GM19025 (cell line): ENCODE measurements around the gene MTMR4.
"Not testable (repeated sequence)": the region's sequence is repeated elsewhere in the genome, so short reads cannot be mapped to it uniquely, and the experiment has no call there.

Experiments used
- ATAC-seq: cut with Tn5 transposase; IDR thresholded peaks from one replicate; pipeline ENCODE4 v1.9.1; 2021; ENCODE audit warnings: mild to moderate bottlenecking, low read depth, moderate library complexity; ENCODE audit not compliant: unreplicated experiment

MTMR4 gene

DNA sequence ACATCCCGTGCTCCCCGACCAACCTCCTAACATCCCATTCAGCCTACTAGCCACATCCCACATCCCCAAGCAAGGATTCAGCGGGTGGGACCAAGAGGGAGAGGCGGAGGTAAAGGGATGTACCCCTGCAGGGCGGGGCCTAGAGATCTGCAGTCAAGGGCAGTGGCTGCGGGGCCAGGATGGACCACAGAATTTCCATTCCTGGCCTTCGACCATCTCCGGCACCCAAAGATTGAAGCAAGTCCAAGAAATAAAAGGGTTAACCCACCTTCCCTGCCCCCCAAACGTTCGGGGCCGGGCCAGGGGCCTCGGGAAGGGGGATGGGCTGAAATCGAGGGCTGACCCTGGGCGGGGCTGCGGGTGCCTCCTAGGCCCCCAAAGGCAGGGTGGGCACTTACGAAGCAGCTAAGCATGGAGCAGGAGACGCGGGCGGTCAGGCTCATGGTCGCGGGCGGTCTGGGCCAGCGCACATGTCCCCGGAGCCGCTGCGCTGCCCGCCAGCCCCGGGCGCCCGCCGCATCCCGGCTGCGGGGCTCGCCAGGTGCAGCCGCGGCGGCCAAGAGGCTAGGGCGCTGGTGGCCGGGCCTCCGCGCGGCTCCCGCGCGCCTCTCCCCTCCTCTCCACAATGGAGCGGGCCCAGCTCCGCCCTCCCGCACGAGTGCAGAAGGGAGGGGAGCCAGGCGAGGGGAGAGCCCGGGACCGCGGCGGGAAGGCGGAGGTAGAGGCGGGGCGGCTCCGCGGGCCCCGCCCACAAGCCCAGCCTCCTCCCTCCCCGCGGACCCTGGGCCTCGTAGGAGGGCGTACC lies at the start of gene MTMR4:
Gene MTMR4, minus strand, starts transcription at position 674 of the 805 bp plus-strand sequence. Its CDS starts 231 bp downstream, at position 443.
- ATAC-seq = peak; percentile 11

- no peak for ATAC-seq
Measured at GRCh38 chr17:58560511-58560910, 46.1 kb upstream of the MTMR4 start.

DNA sequence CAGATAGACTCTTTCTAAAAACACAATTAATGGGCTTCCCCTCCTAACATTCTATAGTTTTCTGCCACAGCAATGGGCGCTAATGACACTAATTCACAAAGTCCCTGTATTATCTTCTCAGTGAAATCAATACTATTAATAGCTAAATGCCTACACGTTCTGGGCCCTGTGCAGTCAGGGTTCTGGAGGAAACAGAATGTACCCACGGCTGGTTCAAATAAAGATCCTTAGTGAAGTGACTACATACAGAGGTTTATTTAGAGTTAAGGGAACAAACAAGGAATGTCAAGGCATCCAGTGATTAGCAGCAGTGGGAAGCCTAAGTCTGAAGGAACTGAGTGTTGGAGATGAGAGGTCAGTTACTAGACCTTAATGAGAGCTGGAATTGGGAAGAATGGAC lies 43.5 kb upstream of the MTMR4 start:
- no peak for ATAC-seq

DNA sequence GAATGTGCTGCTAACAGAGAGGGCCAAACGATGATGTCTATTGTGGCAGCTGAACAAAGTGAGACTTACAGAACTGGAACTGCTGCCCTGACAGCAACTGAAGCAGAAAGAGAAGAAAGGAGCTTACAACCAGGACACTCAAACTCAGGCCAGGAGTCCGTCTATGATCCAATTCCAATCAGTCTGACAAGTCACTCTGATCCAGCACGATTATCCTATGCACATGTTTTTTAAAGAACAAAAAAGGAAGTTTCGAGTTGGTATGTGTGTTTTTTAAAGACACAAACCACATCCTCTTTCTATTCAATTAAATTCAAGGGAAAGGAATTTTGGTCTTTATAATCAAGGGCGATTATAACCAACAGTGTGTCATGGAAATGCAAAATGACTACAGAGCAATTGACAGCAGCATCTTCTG lies 42.4 kb upstream of the MTMR4 start:
- no peak for ATAC-seq

DNA sequence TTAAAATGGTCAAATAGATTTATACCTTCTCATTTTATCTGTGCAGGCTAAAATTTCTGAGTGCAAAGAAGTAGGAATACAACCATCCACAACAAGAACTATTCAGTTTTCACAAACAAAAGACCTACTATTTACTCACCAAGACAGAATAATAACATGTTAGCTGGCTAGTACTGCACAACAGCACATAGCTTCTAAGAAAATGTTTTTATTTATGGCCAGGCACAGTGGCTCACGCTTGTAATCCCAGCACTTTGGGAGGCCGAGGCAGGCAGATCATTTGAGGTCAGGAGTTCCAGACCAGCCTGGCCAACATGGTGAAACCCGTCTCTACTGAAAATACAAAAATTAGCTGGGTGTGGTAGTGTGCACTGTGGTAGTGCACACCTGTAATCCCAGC lies 40.7 kb upstream of the MTMR4 start:
- ATAC-seq = not testable (repeated sequence)

- ATAC-seq = no peak
Measured at GRCh38 chr17:58541249-58541648, 26.8 kb upstream of the MTMR4 start.

GRCh38 chr17:58539698-58540097 lies 25.3 kb upstream of the MTMR4 start:
- no peak for ATAC-seq

DNA sequence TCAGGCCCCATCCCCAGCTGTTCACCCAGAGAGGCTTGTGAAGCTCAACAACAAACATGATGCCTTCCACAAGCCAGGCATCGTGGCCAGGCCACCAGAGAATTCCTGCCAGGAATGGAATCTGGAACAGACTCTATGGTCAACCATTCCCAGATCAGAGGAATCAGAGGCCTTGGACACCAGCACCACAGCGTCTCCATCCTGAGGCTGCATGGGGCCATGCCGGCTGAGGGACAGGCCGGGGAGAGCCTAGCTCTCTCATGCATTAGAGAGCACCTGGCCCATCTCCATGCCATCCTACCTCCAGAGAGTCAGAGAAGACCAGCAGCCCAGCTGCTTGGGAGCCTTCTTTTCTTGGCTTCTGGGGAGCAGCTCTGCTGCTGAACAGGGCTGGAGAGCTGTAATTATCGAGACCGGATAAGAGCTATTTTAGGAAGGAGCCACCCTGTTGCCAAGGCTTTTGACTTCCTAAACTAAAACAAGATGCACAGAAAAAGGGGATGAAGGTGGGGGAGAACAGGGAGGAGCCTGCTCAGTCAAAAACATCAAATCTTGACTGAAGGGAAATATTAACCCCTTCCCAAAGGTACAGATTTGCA lies 24.5 kb upstream of the MTMR4 start:
- no peak for ATAC-seq

- ATAC-seq = no peak
Measured at GRCh38 chr17:58537266-58537665, 22.8 kb upstream of the MTMR4 start.

GRCh38 chr17:58536542-58536941 lies 22.1 kb upstream of the MTMR4 start:
- no peak for ATAC-seq

- ATAC-seq = no peak
Measured at GRCh38 chr17:58535431-58535830, 21.0 kb upstream of the MTMR4 start.

- no peak for ATAC-seq
Measured at GRCh38 chr17:58534901-58535421, 20.5 kb upstream of the MTMR4 start.

- ATAC-seq = no peak
Measured at GRCh38 chr17:58534331-58534730, 19.9 kb upstream of the MTMR4 start.

DNA sequence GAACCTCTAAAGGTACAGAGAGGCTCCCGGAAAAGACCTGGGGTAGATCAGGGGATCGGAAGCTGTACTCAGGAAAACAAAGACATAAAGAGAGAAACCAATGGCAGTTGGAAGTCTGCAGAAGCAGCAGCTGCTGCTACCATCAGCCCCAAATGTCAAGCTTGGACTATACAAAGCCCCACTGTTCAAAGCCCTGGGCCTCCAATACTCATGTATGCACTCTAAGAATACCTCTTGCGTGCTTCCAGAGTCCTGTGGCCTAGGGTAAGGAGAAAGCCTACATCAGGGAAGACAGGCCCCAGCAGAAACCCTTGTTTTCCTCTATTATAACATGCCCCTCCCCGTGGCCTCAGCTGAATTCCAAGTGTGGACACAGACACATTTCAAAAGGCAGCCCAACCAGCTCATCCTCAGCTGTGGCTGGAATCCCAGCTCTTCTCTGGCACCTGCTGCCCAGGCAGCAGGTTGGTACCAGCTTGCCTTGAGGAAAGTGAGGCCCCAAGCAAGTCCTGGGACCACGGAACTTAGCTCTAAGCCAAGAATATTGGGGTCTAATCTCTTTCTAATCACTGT lies 19.3 kb upstream of the MTMR4 start:
- ATAC-seq = no peak

- no peak for ATAC-seq
Measured at GRCh38 chr17:58532555-58532951, 18.1 kb upstream of the MTMR4 start.

- peak; percentile 59 for ATAC-seq
Measured at GRCh38 chr17:58531661-58532554, 17.5 kb upstream of the MTMR4 start.

- ATAC-seq = no peak
Measured at GRCh38 chr17:58531122-58531521, 16.7 kb upstream of the MTMR4 start.

- ATAC-seq = no peak
Measured at GRCh38 chr17:58530655-58531054, 16.2 kb upstream of the MTMR4 start.

GRCh38 chr17:58529275-58529674 lies 14.8 kb upstream of the MTMR4 start:
- ATAC-seq = no peak

GRCh38 chr17:58528443-58528842 lies 14.0 kb upstream of the MTMR4 start:
- no peak for ATAC-seq

GRCh38 chr17:58527949-58528348 lies 13.5 kb upstream of the MTMR4 start:
- no peak for ATAC-seq
